HCT116 (cell line): ENCODE measurements around the gene C20orf96. TPM values are rescaled to one million over a fixed set of nuclear protein-coding genes. Genes with fewer than 3 reads are reported as not detected.

Experiments used
- ATAC-seq: fragments of 200-7000 bp; cut with Tn5 transposase; 2 replicates; pipeline ENCODE4 v1.9.1; 2020; ENCODE audit warnings: mild to moderate bottlenecking, moderate library complexity
- BruUV-seq: library from RNA; stranded (reverse); fragments of 400-500 nt; replicated peaks from 2 replicates; lab custom pipeline; 2021; lab: Mats Ljungman, UMichigan
- CTCF ChIA-PET: fragments of 300-600 bp; sonication (Branson Sonifier 250); formaldehyde crosslinking; loops from one replicate; lab custom pipeline; 2021; ENCODE audit warnings: antibody characterized with exemption; lab: Charles Lee
- POLR2A ChIA-PET: fragments of 300-600, 350-600 bp; sonication (Branson Sonifier 250); formaldehyde crosslinking; loops from one replicate; lab custom pipeline; 2021; ENCODE audit warnings: antibody characterized with exemption; lab: Charles Lee
- RAD21 ChIA-PET, 2 experiments: fragments of 300-600 bp; sonication (Branson Sonifier 250); formaldehyde crosslinking; loops; one replicate each; lab custom pipeline; 2023; ENCODE audit warnings: low total read pairs in 2 of 2; ENCODE audit not compliant: uncharacterized antibody in 2 of 2, unreplicated experiment in 2 of 2, low non-redundant PET in 1 of 2; lab: Charles Lee
- DNase-seq: peaks from one replicate; pipeline ENCODE4 v3.0.0-alpha.2; 2010; ENCODE audit warnings: low read depth, low spot score
- H2AFZ ChIP-seq: fragments of 200-600 bp; shearing (Covaris generic), sonication (generic); 2 replicates; pipeline ENCODE4 v1.6.1; 2017; ENCODE audit warnings: low read depth, mixed run types, mixed read lengths, antibody characterized with exemption, low read length; ENCODE audit not compliant: poor library complexity, severe bottlenecking
- H3K27ac ChIP-seq: 2 replicates; pipeline ENCODE4 v1.5.1; 2012; ENCODE audit warnings: low read depth, low read length
- H3K27me3 ChIP-seq: fragments of 200-600 bp; sonication (generic); 2 replicates; pipeline ENCODE4 v1.6.1; 2016; ENCODE audit warnings: mixed run types, low read length, mixed read lengths; ENCODE audit not compliant: insufficient read depth
- H3K36me3 ChIP-seq, 2 experiments: fragments of 200-500 bp in 1 of 2; fragments of 200-600 bp in 1 of 2; sonication (Bioruptor generic) in 1 of 2; sonication (generic) in 1 of 2; 2 replicates each; pipeline versions ENCODE4 v1.5.1 to v1.6.1; 2014 to 2016; ENCODE audit warnings: low read length in 2 of 2, inconsistent platforms in 1 of 2, mixed read lengths in 1 of 2, mixed run types in 1 of 2; ENCODE audit not compliant: insufficient read depth in 2 of 2, control insufficient read depth in 1 of 2
- H3K4me1 ChIP-seq, 2 experiments: fragments of 200-600 bp in 1 of 2; sonication (generic) in 1 of 2; 2 replicates each; pipeline versions ENCODE4 v1.5.1 to v1.6.1; 2012 to 2017; ENCODE audit warnings: low read length in 2 of 2, inconsistent platforms in 1 of 2, mild to moderate bottlenecking in 1 of 2, mixed read lengths in 1 of 2, mixed run types in 1 of 2, moderate library complexity in 1 of 2; ENCODE audit not compliant: insufficient read depth in 2 of 2, control insufficient read depth in 1 of 2
- H3K4me2 ChIP-seq: fragments of 200-600 bp; sonication (generic); 2 replicates; pipeline ENCODE4 v1.6.1; 2017; ENCODE audit warnings: mixed run types, low read length, mixed read lengths
- H3K4me3 ChIP-seq, 2 experiments: fragments of 200-600 bp in 1 of 2; sonication (generic) in 1 of 2; replicated peaks in 1 of 2; 2 replicates each; pipeline ENCODE4 v1.5.1; 2011 to 2016; ENCODE audit warnings: low read length in 2 of 2, control low read depth in 1 of 2, low read depth in 1 of 2, mild to moderate bottlenecking in 1 of 2, mixed read lengths in 1 of 2, mixed run types in 1 of 2
- H3K79me2 ChIP-seq: fragments of 200-600 bp; sonication (generic); 2 replicates; pipeline ENCODE4 v1.6.1; 2017; ENCODE audit warnings: mild to moderate bottlenecking, mixed run types, low read length, moderate library complexity, mixed read lengths; ENCODE audit not compliant: insufficient read depth
- H3K9ac ChIP-seq: fragments of 200-600 bp; sonication (generic); 2 replicates; pipeline ENCODE4 v1.6.1; 2016; ENCODE audit warnings: low read length, mixed read lengths
- H3K9me2 ChIP-seq: fragments of 200-600 bp; sonication (generic), shearing (Covaris generic); 2 replicates; pipeline ENCODE4 v1.6.1; 2017; ENCODE audit warnings: mixed run types, mild to moderate bottlenecking, moderate library complexity; ENCODE audit not compliant: insufficient read depth
- H3K9me3 ChIP-seq, 2 experiments: fragments of 200-500 bp in 1 of 2; fragments of 200-600 bp in 1 of 2; sonication (Bioruptor generic) in 1 of 2; sonication (generic) in 1 of 2; 2 replicates each; pipeline ENCODE4 v1.6.1; 2014 to 2017; ENCODE audit warnings: low read length in 2 of 2, mixed read lengths in 2 of 2, inconsistent platforms in 1 of 2, low read depth in 1 of 2, mild to moderate bottlenecking in 1 of 2, mixed run types in 1 of 2, moderate library complexity in 1 of 2; ENCODE audit not compliant: control insufficient read depth in 1 of 2, insufficient read depth in 1 of 2
- H4K20me1 ChIP-seq: fragments of 200-600 bp; sonication (generic), shearing (Covaris generic); 2 replicates; pipeline ENCODE4 v1.6.1; 2017; ENCODE audit warnings: mixed run types, mild to moderate bottlenecking, moderate library complexity; ENCODE audit not compliant: insufficient read depth
- FOSL1 ChIP-seq: IDR thresholded peaks from 2 replicates; pipeline ENCODE4 v1.6.1; 2012; ENCODE audit warnings: low read depth
- POLR2AphosphoS5 ChIP-seq: IDR thresholded peaks from 2 replicates; pipeline ENCODE4 v1.6.1; 2011; ENCODE audit warnings: mild to moderate bottlenecking, low read depth, low read length, moderate library complexity
- intact Hi-C: fragments of 100-400 bp; cut with micrococcal nuclease; formaldehyde crosslinking; loops from 2 replicates; pipeline ENCODE4 v1.10.0; 2022
- total RNA-seq: library from RNA; stranded (reverse); gene quantifications from one replicate; pipeline ENCODE4 v1.2.1, GENCODE V29; 2021; ENCODE audit not compliant: unreplicated experiment
- TF ChIP-seq, protein P1 (sequence below), 3 experiments: fragments of 200-600 bp in 1 of 3; sonication (generic) in 1 of 3; IDR thresholded peaks in 2 of 3; conservative IDR thresholded peaks in 1 of 3; 2 replicates each; pipeline ENCODE4 v1.5.1; 2012 to 2017; ENCODE audit warnings: low read depth in 2 of 3, low read length in 2 of 3, antibody characterized with exemption in 1 of 3, borderline replicate concordance in 1 of 3, control low read depth in 1 of 3, mild to moderate bottlenecking in 1 of 3, mixed read lengths in 1 of 3, mixed run types in 1 of 3, moderate library complexity in 1 of 3; ENCODE audit not compliant: insufficient read depth in 1 of 3

Gene C20orf96
- total RNA-seq, 1 experiment from 2014 or later = 22.1 TPM

DNA sequence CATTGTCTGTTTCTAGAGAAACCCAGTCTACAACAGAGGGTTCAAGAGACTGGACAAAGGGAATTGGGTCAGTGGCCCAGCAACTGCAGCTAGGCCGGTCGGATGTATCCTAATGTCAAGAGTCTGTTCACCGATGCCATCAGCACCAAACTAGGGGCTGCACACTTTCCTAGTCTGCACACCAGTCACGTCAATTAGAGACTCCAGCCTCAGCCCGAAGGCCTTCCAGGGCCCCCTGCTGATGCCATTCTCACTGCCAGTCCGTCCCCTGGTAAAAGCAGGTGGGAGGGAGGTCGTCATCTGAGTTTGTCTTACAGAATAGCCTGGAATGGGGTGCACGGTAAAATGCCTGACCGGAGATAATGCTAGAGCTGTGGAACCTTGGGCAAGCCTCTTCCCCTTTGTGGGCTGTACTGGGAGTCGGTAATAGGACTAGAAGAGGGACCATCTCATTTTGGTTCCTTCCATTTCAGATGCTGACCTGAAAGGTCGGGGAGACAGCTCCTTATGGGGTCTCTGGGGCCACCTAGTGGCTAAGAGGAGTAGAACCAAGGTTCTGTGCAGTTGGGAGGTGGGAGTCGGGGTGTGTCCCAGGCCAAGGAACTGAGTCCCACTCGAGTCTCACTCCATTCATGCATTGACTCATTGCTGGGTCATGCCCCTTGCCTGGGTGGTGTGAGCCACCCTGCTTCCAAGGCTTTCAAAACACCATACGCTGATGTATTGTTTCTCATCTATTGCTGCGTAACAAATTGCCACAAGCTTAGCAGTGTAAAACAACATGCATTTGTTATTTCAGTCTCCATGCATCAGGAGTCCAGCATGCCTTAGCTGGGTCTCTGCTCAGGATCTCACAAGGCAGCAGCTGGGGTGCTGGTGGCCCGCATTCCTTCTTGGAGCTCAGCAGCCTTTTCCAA is 39.9 kb upstream of the C20orf96 start:
- RAD21 ChIA-PET = interaction anchor here (0.6 to 0.7 kb wide), 2 partner anchors 17 to 66 kb away, joined by 3 to 5 read pairs; no protein-coding TSS in a partner anchor
- no TSS peak for BruUV-seq
- peak; percentile 41 for ATAC-seq

More for the DNA sequence above, 39.9 kb upstream of the C20orf96 start:
- Histone ChIP-seq H3K9me3 (no peaks in the 10 kb centered on the region), H3K4me3 (no peak overlapping the region), H3K79me2 (peaks cover 34% of the 10 kb centered on the region), H2AFZ (no peak overlapping the region), H3K27me3 (no peaks in the 10 kb centered on the region), H3K36me3 (0 out of 4 replicates have a peak, but pooled peaks cover 0 to 3% of the 10 kb centered on the region in 2 experiments), H4K20me1 (no peaks in the 10 kb centered on the region), H3K9me2 (no peaks in the 10 kb centered on the region), H3K4me1 (peaks cover 3 to 40% of the 10 kb centered on the region in 2 experiments; a peak in 3 of 4 replicates), H3K9ac (no peak overlapping the region), H3K27ac (no peak overlapping the region), H3K4me2 (peak overlapping the region; percentile 7; the same call in 1 of the 2 replicates)
- intact Hi-C loops = no loop called here
- peak; percentile 51 for TF ChIP-seq POLR2AphosphoS5
- TF ChIP-seq, protein P1, sequence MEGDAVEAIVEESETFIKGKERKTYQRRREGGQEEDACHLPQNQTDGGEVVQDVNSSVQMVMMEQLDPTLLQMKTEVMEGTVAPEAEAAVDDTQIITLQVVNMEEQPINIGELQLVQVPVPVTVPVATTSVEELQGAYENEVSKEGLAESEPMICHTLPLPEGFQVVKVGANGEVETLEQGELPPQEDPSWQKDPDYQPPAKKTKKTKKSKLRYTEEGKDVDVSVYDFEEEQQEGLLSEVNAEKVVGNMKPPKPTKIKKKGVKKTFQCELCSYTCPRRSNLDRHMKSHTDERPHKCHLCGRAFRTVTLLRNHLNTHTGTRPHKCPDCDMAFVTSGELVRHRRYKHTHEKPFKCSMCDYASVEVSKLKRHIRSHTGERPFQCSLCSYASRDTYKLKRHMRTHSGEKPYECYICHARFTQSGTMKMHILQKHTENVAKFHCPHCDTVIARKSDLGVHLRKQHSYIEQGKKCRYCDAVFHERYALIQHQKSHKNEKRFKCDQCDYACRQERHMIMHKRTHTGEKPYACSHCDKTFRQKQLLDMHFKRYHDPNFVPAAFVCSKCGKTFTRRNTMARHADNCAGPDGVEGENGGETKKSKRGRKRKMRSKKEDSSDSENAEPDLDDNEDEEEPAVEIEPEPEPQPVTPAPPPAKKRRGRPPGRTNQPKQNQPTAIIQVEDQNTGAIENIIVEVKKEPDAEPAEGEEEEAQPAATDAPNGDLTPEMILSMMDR (IDR thresholded peaks at IDR 0.05 in 2 of 3, conservative IDR thresholded peaks at IDR 0.05 in 1 of 3; ENCODE audit: borderline replicate concordance in 1 of 3, insufficient read depth in 1 of 3, low read depth in 2 of 3, low read length in 2 of 3) = peak in 2 of 3 experiments; percentile 86 to 89; a peak in 4 of 6 replicates
- TF ChIP-seq FOSL1 = no peak
- ChIA-PET CTCF (interaction anchor here (0.6 to 1.6 kb wide), 12 partner anchors 9 to 438 kb away, joined by 3 to 5 read pairs (median 4); partner anchors contain the start of gene SLC52A3), POLR2A (no interaction called here)
- DNase-seq = no peak
